HG02610 (cell line): ENCODE results near the gene PUM1.
"Not testable (repeated sequence)": the region's sequence is repeated elsewhere in the genome, so short reads cannot be mapped to it uniquely, and the experiment has no call there.

ENCODE experiments used
- ATAC-seq: cut with Tn5 transposase; IDR thresholded peaks from one replicate; pipeline ENCODE4 v1.9.1; 2021; ENCODE audit warnings: mild to moderate bottlenecking, moderate library complexity; ENCODE audit not compliant: unreplicated experiment

PUM1 gene

DNA sequence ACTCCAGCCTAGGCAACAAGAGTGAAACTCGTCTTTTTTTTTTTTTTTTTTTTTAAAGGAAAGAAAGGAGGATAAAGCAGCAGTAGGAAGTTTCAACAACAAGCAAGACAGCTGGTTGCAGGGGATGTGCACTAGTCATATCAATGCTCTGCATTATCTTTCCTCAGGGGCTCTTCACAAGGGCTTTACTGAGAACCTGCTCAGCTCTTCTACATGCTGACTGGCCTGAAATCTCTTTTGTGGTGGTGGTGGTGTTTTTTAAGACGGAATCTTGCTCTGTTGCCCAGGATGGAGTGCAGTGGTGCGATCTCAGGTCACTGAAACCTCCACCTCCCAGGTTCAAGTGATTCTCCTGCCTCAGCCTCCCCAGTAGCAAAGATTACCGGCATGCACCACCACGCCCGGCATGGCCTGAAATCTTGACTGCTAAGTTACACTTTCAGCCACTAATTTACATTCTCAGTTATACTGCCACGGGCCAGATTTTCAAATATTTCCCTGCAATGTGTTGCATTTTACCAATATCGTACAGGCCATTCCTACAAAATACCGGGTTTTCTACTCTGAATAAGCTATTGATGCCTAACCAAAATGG is 68.0 kb downstream of the PUM1 start:
- no peak for ATAC-seq

DNA sequence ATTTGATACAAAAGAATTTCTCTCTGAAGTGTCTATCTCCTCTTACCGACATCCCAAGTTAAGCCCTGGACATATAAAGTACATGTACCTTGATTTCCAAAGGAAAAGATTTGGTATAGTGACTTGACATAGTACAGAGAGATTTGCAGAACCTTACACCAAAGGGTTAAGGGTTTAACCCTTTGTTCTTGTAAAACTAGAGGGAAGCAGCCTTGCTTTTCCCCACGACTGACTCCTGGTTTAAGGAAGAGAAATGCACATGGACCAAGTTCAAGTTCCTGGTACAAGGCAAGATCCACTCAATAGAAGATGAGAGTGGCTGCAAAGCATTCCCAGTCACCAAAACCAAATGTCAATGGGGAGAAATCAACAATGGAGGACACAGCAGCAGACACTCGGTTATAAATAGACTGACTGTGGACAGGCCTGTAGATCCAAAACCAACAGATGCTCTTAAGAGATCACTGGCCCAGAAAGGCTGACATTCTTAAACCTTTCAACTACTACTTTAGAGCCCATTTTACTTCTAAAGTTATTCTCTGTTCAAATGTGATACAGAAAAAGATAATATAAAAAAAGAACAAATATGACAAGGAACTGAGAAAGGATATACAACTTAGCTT is 69.4 kb downstream of the PUM1 start:
- no peak for ATAC-seq

DNA sequence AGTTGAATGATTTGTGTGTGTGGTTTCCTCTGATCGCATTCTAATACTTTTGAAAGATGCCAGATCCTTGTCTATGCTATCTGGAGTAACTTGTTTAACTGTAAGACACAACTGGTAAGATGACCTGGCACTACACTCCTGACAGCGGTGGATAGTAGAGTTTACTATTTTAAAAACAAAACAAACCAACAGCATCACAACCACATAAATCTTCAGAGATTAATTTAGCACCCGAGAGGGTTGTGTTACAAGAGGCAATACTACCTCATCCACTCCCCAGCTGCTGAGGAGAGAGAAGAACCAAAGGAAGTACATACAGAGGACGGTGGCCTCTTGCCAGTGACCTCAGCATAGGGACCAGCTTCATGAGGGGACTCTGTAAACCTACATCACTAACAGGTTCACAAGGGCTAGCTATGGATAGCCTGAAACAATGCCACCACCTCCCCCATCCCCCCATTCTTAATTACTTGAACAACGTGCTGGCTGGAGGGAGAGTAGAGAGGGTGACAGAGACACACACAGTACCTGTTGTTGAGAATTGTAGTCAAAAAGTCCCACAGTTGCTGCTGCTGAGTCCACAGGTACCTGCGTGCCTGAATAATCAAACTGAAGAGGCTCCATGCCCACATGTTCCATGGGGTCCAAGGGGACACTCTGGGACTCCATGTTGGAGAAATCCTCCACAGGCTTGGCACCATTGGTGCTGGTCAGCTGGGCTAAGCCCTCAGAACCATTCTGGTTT is 73.5 kb downstream of the PUM1 start:
- no peak for ATAC-seq

DNA sequence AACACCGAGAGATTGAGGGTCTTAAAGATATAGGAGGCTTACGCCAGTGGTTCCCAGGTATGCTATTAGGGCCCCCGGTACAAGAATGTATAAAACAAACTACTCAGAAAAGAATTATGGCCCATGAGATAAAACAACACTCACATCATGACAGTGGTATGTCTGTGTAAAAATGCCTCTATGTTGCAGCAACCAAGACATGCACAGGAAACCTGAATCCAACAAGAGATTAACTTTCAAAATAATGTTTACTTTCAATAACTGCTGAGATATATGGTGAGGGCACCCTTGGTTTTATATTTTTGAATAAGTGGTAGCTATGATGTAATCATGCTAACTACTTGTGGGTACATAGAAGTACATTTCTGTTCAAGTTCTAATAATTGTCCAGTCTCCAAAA is 74.9 kb downstream of the PUM1 start:
- no peak for ATAC-seq

DNA sequence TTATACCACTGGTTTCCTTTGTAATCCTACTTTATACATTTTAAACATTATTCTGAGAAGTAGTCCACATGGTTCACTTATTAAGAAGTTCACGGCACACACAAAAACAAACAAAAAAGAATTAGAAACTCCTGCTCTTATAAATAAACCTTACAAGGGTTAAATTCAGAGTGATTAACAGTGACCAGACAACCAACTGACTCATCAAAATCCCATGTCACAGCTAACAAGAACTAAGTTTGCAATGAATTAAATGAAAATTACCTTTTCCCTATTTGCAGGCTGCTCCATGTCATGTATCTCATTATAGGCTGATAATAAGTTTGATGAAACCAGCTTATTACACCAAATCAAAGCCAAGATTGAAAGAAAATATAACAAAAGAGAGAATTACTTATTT is 77.5 kb downstream of the PUM1 start:
- no peak for ATAC-seq

DNA sequence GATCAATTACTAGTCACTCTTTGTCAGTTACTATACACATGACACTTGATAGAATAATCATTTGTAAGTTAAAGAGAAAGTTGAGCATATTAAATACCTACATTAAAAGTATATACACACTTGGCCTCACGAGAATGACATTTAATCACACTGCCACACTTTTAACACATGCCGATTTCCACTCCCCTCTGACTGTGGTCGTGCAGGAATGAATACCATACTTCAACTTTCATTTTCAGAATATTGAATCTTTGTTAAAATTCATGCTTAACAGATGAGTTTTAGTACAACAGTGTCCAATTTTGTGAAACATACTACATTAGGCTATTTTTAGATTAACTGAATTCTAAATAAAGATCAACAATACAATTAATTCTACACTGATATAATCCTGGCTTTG is 78.8 kb downstream of the PUM1 start:
- no peak for ATAC-seq

DNA sequence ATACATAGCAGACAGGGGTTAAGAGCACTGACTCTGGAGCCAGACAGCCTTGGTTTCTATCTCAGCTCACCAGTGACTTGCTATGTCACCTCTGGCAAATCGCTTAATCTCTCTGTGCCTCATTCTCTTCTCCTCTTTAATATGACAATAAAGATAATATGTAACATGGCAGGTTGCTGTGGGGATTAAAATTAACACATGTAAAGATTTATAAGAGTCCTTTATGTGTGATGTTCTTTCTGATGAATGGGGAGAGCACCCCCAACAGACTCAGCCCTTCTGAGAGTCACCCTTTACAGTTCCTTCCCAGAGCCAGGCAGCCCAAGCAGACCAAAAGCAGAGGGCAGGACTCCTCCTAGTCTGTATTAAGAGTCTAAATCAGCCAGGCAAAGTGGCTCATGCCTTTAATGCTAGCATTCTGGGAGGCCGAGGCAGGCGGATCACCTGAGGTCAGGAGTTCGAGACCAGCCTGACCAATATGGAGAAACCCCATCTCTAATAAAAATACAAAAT is 80.5 kb downstream of the PUM1 start:
- no peak for ATAC-seq

DNA sequence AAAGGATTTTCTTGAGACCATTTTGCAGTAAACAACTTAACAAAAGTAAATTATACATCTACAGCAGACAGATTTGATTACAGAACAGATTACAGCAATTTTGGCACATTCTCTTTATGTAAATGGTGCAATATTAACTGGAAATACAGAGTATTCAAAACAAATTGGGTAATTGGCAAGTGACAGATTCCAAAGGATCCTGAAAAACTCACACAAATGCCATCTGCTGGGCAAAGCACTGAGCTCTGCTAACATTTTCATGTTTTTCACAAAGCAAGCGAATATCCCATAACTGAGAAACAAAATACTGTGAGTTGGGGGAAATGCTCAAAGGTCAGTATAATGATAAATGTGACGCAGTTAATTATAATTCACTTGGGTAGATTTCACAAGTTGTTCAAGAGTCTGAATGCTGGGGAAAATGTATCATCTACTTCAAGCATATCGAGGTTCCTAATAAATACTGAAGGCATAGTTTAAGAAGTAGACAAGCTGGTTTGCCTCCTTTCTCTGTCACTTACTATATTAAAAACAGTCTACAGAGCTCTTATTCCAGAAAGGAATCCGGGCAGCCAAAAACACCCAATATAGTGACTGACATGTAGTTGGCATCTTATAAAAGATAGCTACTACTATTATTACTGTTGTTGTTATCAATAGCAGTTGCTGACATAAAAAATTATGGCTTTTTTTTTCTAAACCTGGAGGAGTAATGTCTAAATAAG is 81.2 kb downstream of the PUM1 start:
- no peak for ATAC-seq

DNA sequence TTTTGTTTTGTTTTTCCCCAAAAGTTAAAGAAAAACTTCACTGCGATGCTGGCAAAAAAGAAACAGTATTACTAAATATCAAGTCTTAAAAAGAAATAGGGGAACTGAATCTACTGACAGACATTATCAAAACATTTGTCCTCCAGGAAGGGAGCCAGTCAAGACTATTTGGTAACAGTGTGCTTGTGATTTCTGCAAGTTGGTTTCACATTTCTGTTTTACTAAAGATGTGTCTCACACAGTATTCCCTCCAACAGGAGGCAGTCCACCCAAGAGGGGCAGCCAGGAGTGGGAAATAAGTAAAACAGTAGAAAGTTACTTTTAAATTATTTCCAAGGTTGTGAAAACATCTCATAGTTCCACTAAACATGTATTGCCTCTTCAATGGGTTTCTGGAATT is 82.6 kb downstream of the PUM1 start:
- ATAC-seq: no peak

DNA sequence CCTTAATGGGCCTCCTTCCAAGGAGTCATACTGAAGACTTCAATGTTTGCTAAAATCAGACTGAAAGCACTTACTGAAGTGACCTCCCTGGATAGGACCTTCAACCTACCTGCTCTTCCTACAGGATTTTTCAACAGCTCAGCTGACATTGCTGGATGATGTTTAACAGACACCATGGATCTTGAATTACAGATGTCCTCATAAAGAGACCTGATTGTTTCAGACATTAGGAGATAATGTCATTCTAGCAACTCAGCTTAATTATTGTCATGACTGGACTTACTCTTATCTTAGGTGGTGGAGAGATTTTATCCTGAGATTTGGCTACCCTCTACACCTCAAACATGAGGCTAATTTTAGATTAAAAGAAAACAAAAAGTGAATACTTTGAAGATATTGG is 83.1 kb downstream of the PUM1 start:
- no peak for ATAC-seq

DNA sequence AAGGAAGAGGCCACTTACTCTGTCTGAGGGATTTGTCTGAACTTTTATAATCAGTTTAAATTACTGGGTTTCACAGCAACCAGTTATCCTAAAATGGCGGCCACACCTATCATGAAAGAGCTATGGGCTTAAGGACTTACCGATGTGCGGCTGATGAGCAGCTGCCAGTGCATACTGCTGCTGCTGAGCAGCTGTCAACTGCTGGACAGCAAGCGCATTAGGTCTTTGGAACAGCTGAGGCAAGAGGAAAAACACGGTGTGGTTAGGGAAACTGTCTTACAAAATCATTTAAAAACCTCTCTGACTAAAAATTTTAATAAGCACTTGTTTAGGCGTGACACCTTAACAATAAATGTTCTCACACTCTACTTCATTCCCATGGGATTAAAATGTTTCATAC is 84.3 kb downstream of the PUM1 start:
- ATAC-seq: no peak

DNA sequence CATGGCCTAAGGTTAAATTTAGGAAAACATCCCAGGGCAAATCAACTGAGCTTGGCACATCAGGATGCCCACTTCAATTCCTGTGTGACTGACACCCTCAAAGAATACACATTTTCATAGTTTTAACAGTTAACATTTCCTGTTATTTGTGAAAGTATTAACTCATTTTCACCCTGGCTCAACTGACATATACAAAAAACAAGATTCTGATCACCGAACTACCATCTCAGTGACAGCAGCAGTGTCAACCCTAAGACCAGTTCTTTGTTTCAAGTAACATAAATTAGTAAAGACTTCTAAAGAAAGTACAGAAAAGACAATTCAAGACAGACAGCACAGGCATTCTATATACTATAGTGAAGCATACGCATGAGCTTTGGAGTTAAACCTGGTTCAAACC is 88.0 kb downstream of the PUM1 start:
- ATAC-seq: no peak

DNA sequence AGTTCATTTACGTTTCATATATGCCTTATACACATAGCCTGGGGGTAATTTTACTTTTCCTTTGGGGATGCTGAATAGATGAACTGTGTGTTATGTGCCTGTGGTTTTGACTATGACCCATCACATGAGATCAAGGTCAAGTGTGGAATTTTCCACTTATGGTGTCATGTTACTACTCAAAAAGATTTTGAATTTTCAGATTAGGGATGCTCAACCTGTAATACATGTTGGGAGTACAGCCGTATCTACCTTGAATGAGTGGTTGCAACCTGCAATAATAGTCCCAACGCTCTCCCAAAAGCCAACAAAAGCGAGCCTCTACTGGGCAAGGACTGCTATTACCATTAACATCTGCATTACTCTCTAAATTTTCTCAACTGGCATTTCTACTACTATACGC is 88.4 kb downstream of the PUM1 start:
- ATAC-seq: no peak

DNA sequence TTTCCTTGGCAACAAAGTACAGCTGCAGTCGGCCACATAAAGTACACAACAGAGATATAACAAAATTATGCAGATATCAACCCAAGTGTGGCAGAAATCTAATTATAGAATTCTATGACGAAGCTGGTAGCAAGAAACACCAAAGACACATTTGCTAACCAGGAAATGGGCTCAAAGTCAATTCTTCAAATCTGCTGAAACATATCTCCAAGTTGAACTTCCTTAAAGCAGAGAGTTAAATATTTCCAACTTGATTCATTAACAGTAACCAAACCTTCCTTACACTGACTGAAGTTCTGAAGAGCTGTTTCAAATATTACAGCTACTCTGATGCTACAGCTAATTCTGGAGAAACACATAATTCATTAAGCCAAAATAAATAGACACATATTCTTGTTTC is 89.4 kb downstream of the PUM1 start:
- no peak for ATAC-seq

DNA sequence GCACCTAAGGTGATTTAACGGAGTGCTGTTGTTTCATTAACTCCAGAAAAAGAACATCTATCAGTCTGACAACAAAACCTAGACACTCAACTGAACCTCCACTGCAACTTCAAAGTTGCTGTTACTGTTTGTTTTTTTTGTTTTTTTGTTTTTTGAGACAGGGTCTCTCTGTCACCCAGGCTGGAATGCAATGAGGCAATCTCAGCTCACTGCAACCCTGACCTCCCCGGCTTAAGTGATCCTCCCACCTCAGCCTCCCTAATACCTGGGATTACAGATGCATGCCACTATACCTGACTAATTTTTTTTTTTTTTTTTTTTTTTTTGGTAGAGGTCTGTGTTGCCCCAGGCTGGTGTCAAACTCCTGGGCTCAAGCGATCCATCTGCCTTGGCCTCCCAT is 90.3 kb downstream of the PUM1 start:
- no peak for ATAC-seq

DNA sequence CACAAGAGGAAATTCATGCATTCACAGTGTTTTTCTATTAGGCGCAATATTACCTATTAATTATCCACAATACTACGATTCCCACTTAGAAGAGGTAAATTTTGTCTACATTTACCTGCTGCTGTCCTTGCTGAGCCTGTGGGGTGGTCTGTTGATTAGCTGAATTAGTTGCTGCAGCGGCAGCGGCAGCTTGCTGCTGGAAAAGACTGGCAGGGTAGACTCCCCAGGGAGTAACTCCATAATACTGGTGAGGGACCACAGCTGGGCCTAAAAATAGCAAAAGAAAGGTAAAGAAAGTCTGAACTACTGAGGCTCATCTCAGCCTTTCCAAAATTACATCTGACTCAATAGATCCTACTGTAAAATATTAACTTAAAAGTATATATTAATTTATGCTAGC is 91.0 kb downstream of the PUM1 start:
- ATAC-seq: no peak

DNA sequence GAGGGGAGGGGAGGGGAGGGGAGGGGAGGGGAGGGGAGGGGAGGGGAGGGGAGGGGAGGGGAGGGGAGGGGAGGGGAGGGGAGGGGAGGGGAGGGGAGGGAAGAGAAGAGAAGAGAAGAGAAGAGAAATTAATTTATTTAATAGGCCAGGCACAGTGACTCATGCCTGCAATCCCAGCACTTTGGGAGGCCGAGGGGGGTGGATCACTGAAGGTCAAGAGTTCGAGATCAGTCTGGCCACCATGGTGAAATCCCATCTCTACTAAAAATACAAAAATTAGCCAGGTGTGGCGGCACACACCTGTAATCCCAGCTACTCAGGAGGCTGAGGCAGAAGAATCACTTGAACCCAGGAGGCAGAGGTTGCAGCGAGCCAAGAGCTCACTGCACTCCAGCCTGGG is 93.2 kb downstream of the PUM1 start:
- not testable (repeated sequence) for ATAC-seq

DNA sequence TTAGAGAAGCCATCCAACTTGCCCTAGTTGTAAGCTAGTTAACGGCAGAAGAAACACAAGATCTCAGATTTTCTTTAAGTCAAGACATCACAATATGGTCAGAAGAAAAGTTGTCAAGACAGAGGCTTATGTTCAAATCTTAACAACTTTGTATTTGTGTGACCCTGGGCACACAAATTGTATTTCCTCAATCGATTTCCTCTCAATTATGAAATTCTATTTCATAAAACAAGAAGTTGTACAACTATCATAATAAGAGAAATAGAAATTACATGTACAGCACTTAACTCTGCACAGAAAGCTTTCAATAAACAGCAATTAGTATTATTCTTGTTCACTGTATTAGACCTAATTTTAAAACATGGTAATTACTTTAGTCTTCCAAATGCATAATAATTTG is 94.0 kb downstream of the PUM1 start:
- ATAC-seq: no peak

DNA sequence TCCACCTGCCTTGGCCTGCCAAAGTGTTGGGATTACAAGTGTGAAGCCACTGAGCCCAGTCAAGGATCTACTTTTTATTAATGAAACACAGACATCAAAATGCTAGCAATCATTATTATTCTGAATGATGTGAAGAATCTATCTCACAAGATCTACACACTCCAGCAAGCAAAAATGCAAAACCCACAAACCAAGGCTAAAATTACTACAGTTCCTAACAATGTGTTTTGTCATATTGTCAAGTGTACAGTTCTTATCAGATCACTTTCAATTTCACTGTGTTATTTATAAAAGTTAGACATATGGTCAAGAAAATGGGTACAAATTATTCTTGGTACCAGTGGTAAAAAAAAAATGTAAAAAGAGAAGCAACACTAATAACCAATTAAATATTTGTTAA is 95.6 kb downstream of the PUM1 start:
- no peak for ATAC-seq

DNA sequence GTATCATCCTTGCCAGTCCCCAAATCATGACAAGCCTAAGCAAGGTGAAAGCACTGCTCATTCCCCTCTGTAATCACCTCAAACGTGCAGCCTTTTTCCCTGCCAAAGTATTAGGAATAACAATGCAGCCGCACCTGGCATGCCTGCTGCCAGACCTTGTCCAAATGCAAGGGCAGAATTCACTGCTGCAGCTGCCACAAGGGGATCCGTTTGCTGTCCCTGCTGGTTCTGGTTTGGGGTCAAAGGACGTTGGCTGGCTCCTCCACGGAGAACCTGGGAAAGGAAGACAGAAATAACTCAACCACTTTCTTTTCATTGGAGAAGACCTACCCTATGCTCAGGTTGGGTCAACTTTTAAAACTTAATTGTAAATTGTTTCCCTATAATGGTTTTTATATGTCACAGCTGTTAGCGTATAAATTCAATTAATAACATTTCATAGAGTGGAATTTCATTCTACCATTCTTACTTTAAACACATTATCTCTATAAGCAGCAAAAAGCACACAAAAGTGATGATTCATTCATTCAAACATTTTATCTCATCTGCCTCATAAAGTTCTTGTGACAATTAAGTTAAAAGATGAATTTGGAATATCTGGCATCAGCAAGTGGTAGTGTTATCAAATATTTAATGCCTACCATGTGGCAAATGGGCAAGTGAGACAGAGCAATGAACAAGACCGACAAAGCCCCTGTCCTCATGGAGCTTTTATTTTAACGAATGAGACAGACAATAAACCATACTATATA is 97.1 kb downstream of the PUM1 start:
- no peak for ATAC-seq
